Tibial nerve (tissue), 4 donors: ENCODE measurements around the gene CCDC82.

Source experiments
- CTCF ChIP-seq, 5 experiments: fragments of 200-600 bp in 3 of 5; fragments of 450-650 bp in 2 of 5; sonication (generic) in 3 of 5; IDR thresholded peaks; one replicate each; pipeline ENCODE4 v1.5.1; 2016 to 2019; ENCODE audit warnings: antibody characterized with exemption in 5 of 5, mild to moderate bottlenecking in 3 of 5, moderate library complexity in 2 of 5
- EP300 ChIP-seq, 2 donors: sonication (generic); formaldehyde crosslinking; IDR thresholded peaks; one replicate each; pipeline ENCODE4 v1.6.1; 2017; ENCODE audit warnings: antibody characterized with exemption in 2 of 2, mild to moderate bottlenecking in 1 of 2
- POLR2A ChIP-seq, 2 donors: fragments of 450-650 bp; IDR thresholded peaks; one replicate each; pipeline ENCODE4 v1.6.1; 2017; ENCODE audit warnings: antibody characterized with exemption in 2 of 2, mild to moderate bottlenecking in 2 of 2, moderate library complexity in 2 of 2

GRCh38 chr11:96390488-96390792, 728 bp upstream of the CCDC82 start:
- no peak for TF ChIP-seq POLR2A (IDR thresholded peaks at IDR 0.05)
- TF ChIP-seq EP300 (IDR thresholded peaks at IDR 0.05): no peak
- TF ChIP-seq CTCF (IDR thresholded peaks at IDR 0.05): no peak
